OCI-LY3 (cell line): ENCODE results near the gene CDH1.

Experiments used
- EZH2phosphoT487 ChIP-seq: fragments of 200-600 bp; shearing (Covaris generic); IDR thresholded peaks from 2 replicates; pipeline ENCODE4 v1.6.1; 2018; ENCODE audit warnings: antibody characterized with exemption, mixed run types, low read depth
- TF ChIP-seq, protein P1 (sequence below): fragments of 200-600, 300-600 bp; sonication (generic); IDR thresholded peaks from 2 replicates; pipeline ENCODE4 v1.5.1; 2014; ENCODE audit warnings: antibody characterized with exemption, low read length, low read depth

DNA sequence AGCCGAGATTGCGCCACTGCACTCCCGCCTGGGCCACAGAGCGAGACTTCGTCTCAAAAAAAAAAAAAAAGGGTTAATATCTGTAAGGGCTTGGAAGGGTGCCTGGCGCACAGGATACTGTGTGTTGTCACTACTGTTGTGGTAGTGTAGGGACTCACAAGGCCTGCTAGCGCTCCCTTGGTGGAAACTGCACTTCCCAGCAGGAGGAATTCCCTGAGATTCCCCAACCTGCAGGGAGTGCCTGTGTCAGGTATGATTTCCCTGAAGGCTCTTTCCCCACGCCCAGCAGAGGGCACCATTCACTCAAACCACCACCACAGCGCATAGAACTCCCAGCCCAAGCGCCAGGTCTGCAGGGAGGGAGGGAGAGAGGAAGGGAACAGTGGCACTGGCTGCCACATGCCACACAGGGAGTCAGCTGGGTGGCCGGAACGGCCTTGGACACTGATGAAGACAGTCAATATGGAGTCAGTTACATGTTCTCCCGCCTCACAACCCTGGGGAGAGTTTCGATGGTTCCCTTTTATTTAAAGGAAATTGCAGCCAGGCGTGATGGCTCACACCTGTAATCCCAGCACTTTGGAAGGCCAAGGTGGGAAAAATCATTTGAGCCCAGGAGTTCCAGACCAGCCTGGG, 32.7 kb upstream of the CDH1 start:
- TF ChIP-seq, protein P1, sequence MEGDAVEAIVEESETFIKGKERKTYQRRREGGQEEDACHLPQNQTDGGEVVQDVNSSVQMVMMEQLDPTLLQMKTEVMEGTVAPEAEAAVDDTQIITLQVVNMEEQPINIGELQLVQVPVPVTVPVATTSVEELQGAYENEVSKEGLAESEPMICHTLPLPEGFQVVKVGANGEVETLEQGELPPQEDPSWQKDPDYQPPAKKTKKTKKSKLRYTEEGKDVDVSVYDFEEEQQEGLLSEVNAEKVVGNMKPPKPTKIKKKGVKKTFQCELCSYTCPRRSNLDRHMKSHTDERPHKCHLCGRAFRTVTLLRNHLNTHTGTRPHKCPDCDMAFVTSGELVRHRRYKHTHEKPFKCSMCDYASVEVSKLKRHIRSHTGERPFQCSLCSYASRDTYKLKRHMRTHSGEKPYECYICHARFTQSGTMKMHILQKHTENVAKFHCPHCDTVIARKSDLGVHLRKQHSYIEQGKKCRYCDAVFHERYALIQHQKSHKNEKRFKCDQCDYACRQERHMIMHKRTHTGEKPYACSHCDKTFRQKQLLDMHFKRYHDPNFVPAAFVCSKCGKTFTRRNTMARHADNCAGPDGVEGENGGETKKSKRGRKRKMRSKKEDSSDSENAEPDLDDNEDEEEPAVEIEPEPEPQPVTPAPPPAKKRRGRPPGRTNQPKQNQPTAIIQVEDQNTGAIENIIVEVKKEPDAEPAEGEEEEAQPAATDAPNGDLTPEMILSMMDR: peak; percentile 93
- TF ChIP-seq EZH2phosphoT487: no peak
